MM.1S (cell line): Measurements from ENCODE around the gene FAN1.

Source experiments
- DNase-seq: peaks from one replicate; pipeline ENCODE4 v3.0.0-alpha.2; 2015
- H2AFZ ChIP-seq: fragments of 300-600 bp; sonication (generic); 2 replicates; pipeline ENCODE4 v1.6.0; 2016; ENCODE audit warnings: antibody characterized with exemption, low read length
- H3F3A ChIP-seq: fragments of 300-600 bp; sonication (generic); 2 replicates; pipeline ENCODE4 v1.6.1; 2016; ENCODE audit warnings: mild to moderate bottlenecking, antibody characterized with exemption, low read length, moderate library complexity, mixed read lengths; ENCODE audit not compliant: insufficient read depth
- H3K27ac ChIP-seq: fragments of 300-600 bp; sonication (generic); 2 replicates; pipeline ENCODE4 v1.5.1; 2016; ENCODE audit warnings: mild to moderate bottlenecking, low read length
- H3K27me3 ChIP-seq: fragments of 300-600 bp; sonication (generic); replicated peaks from 2 replicates; pipeline ENCODE4 v1.6.0; 2016; ENCODE audit warnings: low read length; ENCODE audit not compliant: insufficient read depth
- H3K36me3 ChIP-seq: fragments of 300-600 bp; sonication (generic); replicated peaks from 2 replicates; pipeline ENCODE4 v1.6.1; 2016; ENCODE audit warnings: mild to moderate bottlenecking, low read length, mixed read lengths; ENCODE audit not compliant: insufficient read depth
- H3K4me1 ChIP-seq: fragments of 300-600 bp; sonication (generic); 2 replicates; pipeline ENCODE4 v1.6.1; 2016; ENCODE audit warnings: low read length, mixed read lengths
- H3K4me2 ChIP-seq: fragments of 300-600 bp; sonication (generic); 2 replicates; pipeline ENCODE4 v1.6.0; 2016; ENCODE audit warnings: low read depth, low read length
- H3K4me3 ChIP-seq: fragments of 300-600 bp; sonication (generic); 2 replicates; pipeline ENCODE4 v1.5.1; 2016; ENCODE audit warnings: low read length, mixed read lengths
- H3K79me2 ChIP-seq: fragments of 300-600 bp; sonication (generic); 2 replicates; pipeline ENCODE4 v1.6.1; 2016; ENCODE audit warnings: mixed run types, low read length, mixed read lengths
- H3K9ac ChIP-seq: fragments of 300-600 bp; sonication (generic); 2 replicates; pipeline ENCODE4 v1.6.1; 2016; ENCODE audit warnings: low read length, mixed read lengths
- H3K9me2 ChIP-seq: fragments of 300-600 bp; sonication (generic); replicated peaks from 2 replicates; pipeline ENCODE4 v1.6.1; 2016; ENCODE audit warnings: mild to moderate bottlenecking, low read length, mixed read lengths; ENCODE audit not compliant: insufficient read depth
- H3K9me3 ChIP-seq: fragments of 300-600 bp; sonication (generic); replicated peaks from 2 replicates; pipeline ENCODE4 v1.6.1; 2016; ENCODE audit warnings: mild to moderate bottlenecking, low read length, mixed read lengths; ENCODE audit not compliant: insufficient read depth
- H4K20me1 ChIP-seq: fragments of 300-600 bp; sonication (generic); 2 replicates; pipeline ENCODE4 v1.6.1; 2016; ENCODE audit warnings: mild to moderate bottlenecking, low read length, moderate library complexity, mixed read lengths; ENCODE audit not compliant: insufficient read depth
- EZH2 ChIP-seq: fragments of 300-600 bp; sonication (generic); optimal IDR thresholded peaks from 2 replicates; pipeline ENCODE3; 2017; ENCODE audit warnings: low read depth, mild to moderate bottlenecking, antibody characterized with exemption, low read length, mixed read lengths
- EZH2phosphoT487 ChIP-seq: fragments of 300-600 bp; sonication (generic); IDR thresholded peaks from 2 replicates; pipeline ENCODE4 v1.6.1; 2018; ENCODE audit warnings: antibody characterized with exemption, low read length
- TF ChIP-seq, protein P1 (sequence below): fragments of 300-600 bp; sonication (generic); IDR thresholded peaks from 2 replicates; pipeline ENCODE4 v1.5.1; 2016; ENCODE audit warnings: antibody characterized with exemption, low read length, mixed read lengths

The FAN1 gene

DNA sequence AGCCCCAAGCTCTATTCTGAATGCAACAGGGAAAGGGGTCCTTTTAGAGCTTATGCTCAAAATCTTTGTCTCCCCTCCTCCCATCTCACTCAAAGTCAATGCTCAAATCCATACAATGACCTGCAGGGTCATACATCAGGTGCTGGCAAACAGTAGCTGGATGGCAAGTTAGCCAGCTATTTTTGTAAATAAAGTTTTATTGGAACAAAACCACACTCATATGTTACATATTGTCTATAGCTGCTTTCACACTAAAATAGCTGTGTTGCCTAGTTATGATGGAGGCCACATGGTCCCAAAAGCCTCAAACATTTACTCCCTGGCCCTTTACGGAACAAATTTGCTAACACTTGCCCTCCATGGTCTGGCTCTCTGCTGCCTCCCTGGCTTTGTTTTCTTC lies 1.8 kb upstream of the FAN1 start:
- no peak for TF ChIP-seq EZH2phosphoT487
- TF ChIP-seq, protein P1, sequence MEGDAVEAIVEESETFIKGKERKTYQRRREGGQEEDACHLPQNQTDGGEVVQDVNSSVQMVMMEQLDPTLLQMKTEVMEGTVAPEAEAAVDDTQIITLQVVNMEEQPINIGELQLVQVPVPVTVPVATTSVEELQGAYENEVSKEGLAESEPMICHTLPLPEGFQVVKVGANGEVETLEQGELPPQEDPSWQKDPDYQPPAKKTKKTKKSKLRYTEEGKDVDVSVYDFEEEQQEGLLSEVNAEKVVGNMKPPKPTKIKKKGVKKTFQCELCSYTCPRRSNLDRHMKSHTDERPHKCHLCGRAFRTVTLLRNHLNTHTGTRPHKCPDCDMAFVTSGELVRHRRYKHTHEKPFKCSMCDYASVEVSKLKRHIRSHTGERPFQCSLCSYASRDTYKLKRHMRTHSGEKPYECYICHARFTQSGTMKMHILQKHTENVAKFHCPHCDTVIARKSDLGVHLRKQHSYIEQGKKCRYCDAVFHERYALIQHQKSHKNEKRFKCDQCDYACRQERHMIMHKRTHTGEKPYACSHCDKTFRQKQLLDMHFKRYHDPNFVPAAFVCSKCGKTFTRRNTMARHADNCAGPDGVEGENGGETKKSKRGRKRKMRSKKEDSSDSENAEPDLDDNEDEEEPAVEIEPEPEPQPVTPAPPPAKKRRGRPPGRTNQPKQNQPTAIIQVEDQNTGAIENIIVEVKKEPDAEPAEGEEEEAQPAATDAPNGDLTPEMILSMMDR: no peak
- no peak for TF ChIP-seq EZH2
- Histone ChIP-seq H4K20me1 (no peaks in the 10 kb centered on the region), H3K4me2 (no peak overlapping the region), H3K36me3 (no peaks in the 10 kb centered on the region), H3K9me3 (no peaks in the 10 kb centered on the region), H3K27me3 (no peaks in the 10 kb centered on the region), H2AFZ (no peak overlapping the region), H3K9ac (no peak overlapping the region), H3K4me1 (no peaks in the 10 kb centered on the region), H3K4me3 (no peak overlapping the region), H3K79me2 (no peaks in the 10 kb centered on the region), H3K9me2 (no peaks in the 10 kb centered on the region), H3F3A (no peaks in the 10 kb centered on the region; the same call in 1 of the 2 replicates), H3K27ac (no peak overlapping the region)
- no peak for DNase-seq

- H3K27me3 ChIP-seq: no peaks in the 10 kb centered on the region
- DNase-seq: no peak
- H3K9me2 ChIP-seq: no peaks in the 10 kb centered on the region
- no peaks in the 10 kb centered on the region; the same call in 1 of the 2 replicates for H3F3A ChIP-seq
- H3K36me3 ChIP-seq: peaks cover 5% of the 10 kb centered on the region; the same call in 1 of the 2 replicates
- no peak overlapping the region for H3K9ac ChIP-seq
- H4K20me1 ChIP-seq: no peaks in the 10 kb centered on the region
- no peaks in the 10 kb centered on the region for H3K79me2 ChIP-seq
- no peaks in the 10 kb centered on the region for H3K9me3 ChIP-seq
- peak overlapping the region; percentile 55; the same call in 1 of the 2 replicates for H3K4me2 ChIP-seq
- H3K27ac ChIP-seq: no peak overlapping the region
- TF ChIP-seq EZH2 (no peak), EZH2phosphoT487 (no peak)
- TF ChIP-seq, protein P1: no peak
- H2AFZ ChIP-seq: no peak overlapping the region
- H3K4me1 ChIP-seq: no peaks in the 10 kb centered on the region
- no peak overlapping the region for H3K4me3 ChIP-seq
Measured at GRCh38 chr15:30904812-30905211, 1.1 kb downstream of the FAN1 start.

DNA sequence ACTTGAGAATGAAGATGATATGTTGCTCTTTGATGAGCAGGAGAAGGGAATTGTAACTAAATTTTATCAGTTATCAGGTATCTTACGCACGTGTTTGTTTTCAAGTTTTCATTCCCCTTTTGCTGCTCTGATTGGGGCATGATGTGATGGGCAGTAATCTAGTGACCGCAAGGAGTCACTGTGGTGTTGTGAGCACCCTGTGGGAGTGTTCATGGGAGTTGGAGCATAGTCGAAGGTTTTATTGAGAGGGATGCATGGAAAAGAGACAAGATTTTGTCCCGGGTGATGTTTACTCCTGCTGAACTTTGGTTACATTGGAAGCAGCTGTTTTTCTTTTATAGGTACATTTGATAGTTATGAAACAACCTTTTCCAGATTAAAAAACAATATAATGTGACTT lies 2.1 kb downstream of the FAN1 start:
- TF ChIP-seq EZH2phosphoT487 (no peak), EZH2 (no peak)
- TF ChIP-seq, protein P1: no peak
- Histone ChIP-seq H3K79me2 (no peaks in the 10 kb centered on the region), H3K27ac (no peak overlapping the region), H3K9ac (no peak overlapping the region), H3K36me3 (peaks cover 7% of the 10 kb centered on the region; the same call in 1 of the 2 replicates), H3K9me2 (no peaks in the 10 kb centered on the region), H2AFZ (no peak overlapping the region), H3K4me3 (no peak overlapping the region), H4K20me1 (no peaks in the 10 kb centered on the region), H3F3A (no peaks in the 10 kb centered on the region; the same call in 1 of the 2 replicates), H3K4me1 (no peaks in the 10 kb centered on the region), H3K4me2 (no peak overlapping the region), H3K9me3 (no peaks in the 10 kb centered on the region), H3K27me3 (no peaks in the 10 kb centered on the region)
- DNase-seq: no peak
